Activated T-cell treated with anti-CD3 and anti-CD28 coated beads, Interleukin-2, amount 50 U/mL, for 24 hours (primary cell): ENCODE measurements around the gene YIF1A.
A peak's percentile ranks its signal among the peaks of the same experiment; 100 is the strongest.
"Not testable (repeated sequence)": the region's sequence is repeated elsewhere in the genome, so short reads cannot be mapped to it uniquely, and the experiment has no call there.

Experiments
- DNase-seq: peaks from one replicate; pipeline ENCODE4 v3.0.0-alpha.2; 2020
- H3K27ac Mint-ChIP-seq: 2 replicates; pipeline ENCODE4 v1.8.0; 2020; ENCODE audit warnings: mild to moderate bottlenecking, mixed read lengths
- H3K27me3 Mint-ChIP-seq: 2 replicates; pipeline ENCODE4 v1.8.0; 2020; ENCODE audit warnings: mixed read lengths
- H3K36me3 Mint-ChIP-seq: 2 replicates; pipeline ENCODE4 v1.8.0; 2020; ENCODE audit warnings: low read depth, mixed read lengths
- H3K4me1 Mint-ChIP-seq: 2 replicates; pipeline ENCODE4 v1.8.0; 2020; ENCODE audit warnings: low read depth, mixed read lengths
- H3K4me3 Mint-ChIP-seq: 2 replicates; pipeline ENCODE4 v1.8.0; 2020; ENCODE audit warnings: mild to moderate bottlenecking, moderate library complexity, mixed read lengths
- H3K9me3 Mint-ChIP-seq: 2 replicates; pipeline ENCODE4 v1.8.0; 2020; ENCODE audit warnings: mixed read lengths

YIF1A gene

DNA sequence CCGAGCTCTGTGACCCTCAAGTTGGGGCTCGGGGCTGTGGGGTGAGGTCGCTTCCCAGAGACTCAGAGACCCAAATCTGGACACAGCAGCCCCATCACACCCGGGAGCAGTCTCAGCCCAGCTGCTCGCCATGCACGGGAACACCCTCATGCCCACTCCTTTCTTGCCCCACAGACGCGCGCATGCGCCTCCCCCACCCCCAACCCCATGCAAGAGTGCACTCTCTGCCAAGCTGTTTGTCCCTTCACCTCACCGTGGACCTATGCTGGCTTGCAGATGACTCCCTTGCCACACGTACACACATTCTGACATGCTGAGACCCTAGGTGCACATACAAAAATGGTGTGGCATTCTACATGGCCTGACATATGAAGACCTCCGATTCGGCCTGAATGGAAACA is 28.4 kb upstream of the YIF1A start:
- H3K4me3 Mint-ChIP-seq: peak overlapping the region; percentile 47
- peaks cover 61% of the 10 kb centered on the region for H3K4me1 Mint-ChIP-seq
- H3K36me3 Mint-ChIP-seq: no peaks in the 10 kb centered on the region
- H3K27ac Mint-ChIP-seq: peak overlapping the region; percentile 94
- DNase-seq: peak; percentile 67
- H3K9me3 Mint-ChIP-seq: no peaks in the 10 kb centered on the region
- no peaks in the 10 kb centered on the region for H3K27me3 Mint-ChIP-seq

DNA sequence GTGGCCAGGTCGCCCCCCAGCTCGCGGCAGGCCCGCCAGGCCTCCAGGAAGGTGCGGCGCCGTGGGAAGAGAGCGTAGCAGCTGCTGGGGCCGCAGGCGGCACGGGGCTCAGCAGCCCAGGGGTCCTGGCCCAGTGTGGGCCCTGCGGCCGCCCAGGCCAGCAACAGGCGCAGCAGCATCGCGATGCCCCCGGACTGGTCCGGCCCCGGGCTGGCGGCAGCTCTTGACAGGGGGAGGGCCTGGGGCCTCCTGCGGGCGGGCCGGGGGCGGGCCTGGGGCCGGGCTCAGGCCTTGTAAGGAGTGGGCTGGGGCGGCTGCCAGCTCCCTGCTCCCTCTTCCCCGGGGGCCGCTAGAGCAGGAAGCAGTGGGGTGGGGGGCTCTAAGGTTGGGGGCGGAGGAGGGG is 27.9 kb upstream of the YIF1A start, which contains the start of gene CD248:
Gene CD248 (minus strand): TSS at position 196 of the 403 bp plus-strand sequence. CDS start 17 bp downstream, at position 179.
- no peaks in the 10 kb centered on the region for H3K9me3 Mint-ChIP-seq
- H3K36me3 Mint-ChIP-seq: no peaks in the 10 kb centered on the region
- H3K4me3 Mint-ChIP-seq: peak within 1 kb of the TSS; percentile 51
- DNase-seq: peak; percentile 56
- peak within 1 kb of the TSS; percentile 94 for H3K27ac Mint-ChIP-seq
- H3K4me1 Mint-ChIP-seq: peaks cover 64% of the 10 kb centered on the region
- no peaks in the 10 kb centered on the region for H3K27me3 Mint-ChIP-seq

DNA sequence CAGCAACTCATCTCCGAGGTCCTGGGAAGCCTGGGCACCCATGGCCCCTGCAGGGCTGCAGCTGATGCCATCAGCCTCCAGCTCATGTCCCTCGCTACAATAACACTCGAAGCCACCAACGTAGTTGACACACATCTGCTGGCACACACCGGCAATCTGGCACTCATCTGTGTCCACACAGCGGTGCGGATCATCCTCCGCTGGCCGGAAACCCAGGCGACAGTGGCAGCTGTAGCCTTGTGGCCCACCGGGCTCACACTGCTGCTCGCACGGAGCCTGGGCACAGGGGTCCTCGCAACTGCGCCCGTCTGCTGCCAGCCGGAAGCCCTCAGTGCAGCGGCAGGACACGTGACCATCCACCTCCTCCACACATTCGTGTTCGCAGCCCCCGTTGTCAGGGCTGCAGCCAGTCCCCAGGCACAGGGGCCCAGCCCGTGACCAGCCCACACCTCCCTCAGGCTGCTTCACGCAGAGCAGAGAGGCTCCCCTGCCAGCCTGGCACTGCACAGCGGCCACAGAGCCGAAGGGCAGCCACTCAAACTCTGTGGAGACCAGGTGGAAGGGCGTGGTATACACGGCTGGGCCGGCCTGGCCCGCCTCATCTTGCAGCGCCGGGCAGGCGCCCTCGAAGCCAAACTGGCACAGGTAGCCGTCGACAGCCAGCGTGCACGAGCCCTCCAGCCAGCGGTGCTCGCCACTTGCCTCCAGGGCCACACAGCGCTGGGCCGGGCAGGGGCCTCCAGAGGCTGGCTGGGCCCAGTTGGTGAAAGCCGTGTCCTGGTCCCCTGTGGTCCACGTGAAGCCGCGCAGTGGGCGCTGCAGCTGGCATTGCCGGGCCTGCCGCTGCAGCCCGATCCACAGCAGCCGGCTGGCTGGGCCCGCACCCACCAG is 27.2 kb upstream of the YIF1A start:
- H3K4me3 Mint-ChIP-seq: peak overlapping the region; percentile 51
- peak overlapping the region; percentile 5 for H3K27ac Mint-ChIP-seq

DNA sequence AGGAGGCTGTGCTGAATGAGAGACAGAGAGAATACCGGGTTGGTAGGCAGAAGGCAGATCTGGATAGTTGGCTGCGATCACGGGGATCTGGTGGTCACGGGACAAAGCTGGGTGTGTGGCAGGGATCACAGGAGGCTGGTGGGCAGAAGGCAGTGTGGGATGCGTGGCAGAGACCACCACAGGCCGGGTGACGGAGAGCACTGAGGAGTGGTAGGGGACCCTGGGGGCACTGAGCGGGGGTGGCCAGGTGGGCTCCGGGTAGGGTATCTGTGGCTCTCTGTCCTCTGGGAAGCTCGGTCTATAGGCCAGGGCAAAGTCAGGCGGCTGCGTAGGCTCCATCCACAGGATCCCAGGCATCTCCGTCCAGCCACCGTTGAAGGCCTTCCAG is 26.5 kb upstream of the YIF1A start:
- H3K9me3 Mint-ChIP-seq: no peaks in the 10 kb centered on the region
- peak overlapping the region; percentile 8 for H3K27ac Mint-ChIP-seq
- peaks cover 69% of the 10 kb centered on the region for H3K4me1 Mint-ChIP-seq
- no peaks in the 10 kb centered on the region for H3K27me3 Mint-ChIP-seq
- DNase-seq: no peak
- H3K4me3 Mint-ChIP-seq: peak overlapping the region; percentile 51
- H3K36me3 Mint-ChIP-seq: no peaks in the 10 kb centered on the region

More for the DNA sequence above, 27.2 kb upstream of the YIF1A start:
- DNase-seq: no peak
- Mint-ChIP-seq H3K4me1 (peaks cover 69% of the 10 kb centered on the region), H3K36me3 (no peaks in the 10 kb centered on the region), H3K9me3 (no peaks in the 10 kb centered on the region), H3K27me3 (no peaks in the 10 kb centered on the region)

DNA sequence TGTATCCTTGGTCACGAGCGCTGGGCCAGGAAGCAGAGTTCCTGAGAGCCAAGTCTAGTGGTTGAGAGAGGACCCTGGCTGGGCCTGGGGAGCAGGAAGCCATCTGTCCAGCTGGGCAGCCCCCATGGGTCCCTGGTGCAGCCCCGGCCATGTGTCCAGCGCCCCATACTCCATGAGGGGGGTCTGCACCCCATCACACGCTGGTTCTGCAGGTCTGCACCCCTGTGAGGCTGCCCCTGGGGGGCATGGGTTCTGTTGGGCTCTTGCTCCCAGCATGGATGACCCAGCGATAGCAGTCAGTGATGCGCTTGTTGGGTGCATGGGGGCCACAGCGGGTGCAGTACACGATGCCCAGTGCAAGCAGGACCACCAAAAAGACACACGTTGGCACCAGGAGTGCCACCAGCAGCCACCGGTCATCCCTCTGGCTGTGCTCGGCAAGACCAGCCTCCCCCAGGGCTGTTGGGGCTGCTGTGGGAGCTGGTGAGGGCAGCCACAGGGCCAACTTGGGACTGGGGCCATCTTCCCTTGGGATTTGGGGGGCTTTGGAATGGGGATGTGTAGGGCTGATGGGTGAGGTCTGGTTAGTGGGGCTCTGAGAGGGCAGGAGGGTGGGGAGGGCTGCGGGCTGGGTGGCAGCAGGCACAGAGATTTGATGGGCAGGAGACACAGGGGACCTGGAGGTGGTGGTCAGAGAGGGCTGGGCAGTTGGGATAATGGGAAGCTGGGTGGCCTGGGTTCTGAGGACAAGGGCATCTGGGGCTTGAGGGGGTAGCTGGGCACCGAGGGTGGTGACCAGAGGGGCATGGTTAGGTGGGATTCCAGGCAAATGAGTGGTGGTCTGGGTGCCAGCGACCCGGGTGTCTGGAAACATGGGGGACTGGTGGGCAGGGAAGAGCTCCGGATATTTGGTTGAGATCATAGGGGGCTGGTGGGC is 25.9 kb upstream of the YIF1A start:
- Mint-ChIP-seq H3K9me3 (no peaks in the 10 kb centered on the region), H3K27me3 (no peaks in the 10 kb centered on the region), H3K27ac (peak overlapping the region; percentile 8), H3K4me3 (no peak overlapping the region), H3K36me3 (no peaks in the 10 kb centered on the region), H3K4me1 (peaks cover 65% of the 10 kb centered on the region)
- DNase-seq: no peak

DNA sequence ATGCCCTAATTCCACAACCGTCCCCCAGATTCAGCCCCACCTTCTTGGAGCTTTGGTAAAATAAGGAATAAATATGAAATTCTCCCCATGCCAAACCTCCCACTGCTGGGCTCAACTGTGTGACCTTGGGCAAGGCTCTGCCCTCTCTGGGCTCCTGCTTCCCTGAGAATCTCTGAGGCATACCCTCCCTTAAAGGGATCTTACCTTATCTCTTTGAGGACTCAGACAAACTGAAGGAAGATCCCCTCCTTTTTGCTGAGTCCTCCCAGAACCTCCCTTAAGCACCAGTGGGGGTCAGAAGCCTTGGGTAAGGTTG is 25.2 kb upstream of the YIF1A start:
- Mint-ChIP-seq H3K4me3 (peak overlapping the region; percentile 46), H3K4me1 (peaks cover 62% of the 10 kb centered on the region), H3K36me3 (no peaks in the 10 kb centered on the region), H3K27me3 (no peaks in the 10 kb centered on the region), H3K9me3 (no peaks in the 10 kb centered on the region), H3K27ac (peak overlapping the region; percentile 79)
- no peak for DNase-seq

DNA sequence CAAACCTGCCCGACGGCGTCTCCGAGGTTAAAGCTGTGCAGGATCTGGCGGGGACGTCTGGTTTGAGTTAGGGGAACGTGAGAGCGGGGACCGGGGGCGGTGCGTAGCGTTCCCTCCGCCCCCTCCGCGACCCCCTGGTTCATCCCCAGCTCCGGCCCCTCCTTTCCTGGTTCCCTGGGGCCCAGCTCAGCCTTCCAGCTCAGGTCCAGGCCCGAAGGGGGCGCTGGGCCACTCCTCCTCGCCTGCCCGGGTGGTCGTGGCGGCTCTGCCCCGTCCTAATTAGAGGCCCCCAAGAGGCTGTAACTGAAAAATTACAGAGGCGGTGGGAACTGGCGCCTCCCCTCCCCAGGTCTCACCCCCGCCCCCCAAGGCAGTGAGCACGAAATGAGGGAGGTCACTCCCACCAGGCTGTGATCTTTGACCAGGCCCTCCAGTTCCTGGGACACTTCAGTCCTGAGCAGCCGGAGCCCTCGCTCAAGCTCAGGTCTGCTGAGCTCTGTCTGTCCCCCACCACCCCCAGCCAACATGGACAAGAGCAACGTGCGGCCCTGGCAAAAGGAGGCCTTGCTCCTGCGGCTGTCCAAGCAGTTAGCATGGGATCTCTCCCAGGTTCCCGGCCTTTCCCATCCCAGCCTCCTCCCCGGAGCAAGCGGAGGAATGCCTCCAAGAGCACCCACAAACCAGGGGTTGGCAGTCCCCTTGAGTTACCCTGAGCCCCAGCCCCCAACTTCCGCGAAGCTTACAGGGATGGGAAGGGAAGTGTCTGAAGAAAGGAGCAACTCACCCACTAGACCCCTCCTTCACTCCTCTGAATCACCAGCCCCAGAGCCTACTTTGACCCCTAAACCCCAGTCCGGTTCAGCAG is 24.6 kb upstream of the YIF1A start:
- no peak for DNase-seq
- no peaks in the 10 kb centered on the region for H3K9me3 Mint-ChIP-seq
- H3K27me3 Mint-ChIP-seq: no peaks in the 10 kb centered on the region
- peak overlapping the region; percentile 82 for H3K4me3 Mint-ChIP-seq
- H3K4me1 Mint-ChIP-seq: peaks cover 56% of the 10 kb centered on the region
- peak overlapping the region; percentile 99 for H3K27ac Mint-ChIP-seq
- no peaks in the 10 kb centered on the region for H3K36me3 Mint-ChIP-seq

DNA sequence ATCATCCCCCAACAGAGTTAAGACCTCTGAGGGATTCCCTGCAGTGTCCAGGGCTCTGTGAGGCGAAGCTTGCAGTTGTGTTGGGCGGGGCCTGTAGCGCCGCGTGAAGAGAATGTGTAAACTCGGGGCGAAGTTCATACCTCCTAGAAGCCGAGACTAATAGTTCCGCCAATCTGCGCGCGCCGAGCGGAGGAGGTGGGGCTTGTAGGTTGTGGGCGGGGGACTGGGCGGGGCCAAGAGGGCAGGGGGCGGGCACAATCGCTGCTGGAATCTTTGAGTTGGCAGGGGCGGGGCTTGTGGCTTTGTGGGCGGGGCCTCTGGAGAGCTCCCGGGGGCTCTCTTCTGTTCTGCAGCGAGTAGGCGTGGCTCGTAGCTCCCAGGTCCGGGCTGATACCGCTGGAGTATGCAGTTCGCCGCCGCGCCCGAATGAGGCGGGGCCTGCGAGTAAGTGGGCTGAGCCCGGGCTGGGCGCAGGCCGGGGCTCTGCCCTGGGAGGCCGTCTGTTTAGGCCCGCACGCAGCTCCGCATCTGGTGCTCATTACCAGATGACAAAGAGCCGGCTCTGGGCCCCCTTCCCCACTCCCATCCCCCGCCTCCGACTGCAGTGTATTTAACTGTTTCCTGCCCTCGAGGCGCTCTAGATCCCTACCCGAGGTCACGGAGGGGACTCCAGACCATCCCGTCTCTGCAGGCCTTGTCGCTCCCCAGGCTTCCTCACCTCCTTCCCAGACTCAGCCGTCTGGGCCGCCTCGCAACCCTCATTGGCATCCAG is 23.8 kb upstream of the YIF1A start:
- peak; percentile 97 for DNase-seq
- H3K9me3 Mint-ChIP-seq: no peaks in the 10 kb centered on the region
- H3K4me1 Mint-ChIP-seq: peaks cover 48% of the 10 kb centered on the region
- H3K4me3 Mint-ChIP-seq: peak overlapping the region; percentile 82
- peak overlapping the region; percentile 99 for H3K27ac Mint-ChIP-seq
- no peaks in the 10 kb centered on the region for H3K36me3 Mint-ChIP-seq
- no peaks in the 10 kb centered on the region for H3K27me3 Mint-ChIP-seq

DNA sequence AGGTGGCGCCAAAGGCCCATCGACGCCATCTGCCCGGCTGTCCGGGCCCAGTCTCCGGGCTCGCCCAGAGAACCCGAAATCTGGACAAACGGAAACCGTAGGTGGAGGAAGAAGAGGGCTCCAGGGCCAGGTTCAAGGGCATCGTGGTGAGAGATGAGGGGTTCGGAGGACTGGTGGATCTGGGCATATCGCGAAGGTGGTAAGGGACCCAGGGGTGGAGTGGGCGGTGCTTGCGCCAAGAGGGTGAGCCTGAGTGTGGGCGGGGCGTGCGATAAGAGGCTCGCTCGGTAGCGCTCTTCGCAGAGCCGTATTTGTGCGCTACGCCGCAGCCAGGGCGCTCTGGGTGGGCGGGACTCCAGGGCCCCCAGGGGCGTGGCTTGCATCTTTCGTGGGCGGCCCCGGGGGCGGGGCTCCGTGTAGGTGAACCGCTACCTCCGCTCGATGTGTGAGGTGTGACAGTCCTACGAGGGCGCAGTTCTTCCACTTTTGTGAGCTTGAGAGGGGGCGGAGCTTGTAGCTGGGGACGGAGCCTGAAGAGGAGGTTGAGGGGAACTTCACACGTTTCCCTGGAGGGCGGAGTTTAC is 23.1 kb upstream of the YIF1A start:
- peaks cover 41% of the 10 kb centered on the region for H3K4me1 Mint-ChIP-seq
- H3K4me3 Mint-ChIP-seq: peak overlapping the region; percentile 82
- no peaks in the 10 kb centered on the region for H3K9me3 Mint-ChIP-seq
- H3K27me3 Mint-ChIP-seq: no peaks in the 10 kb centered on the region
- H3K27ac Mint-ChIP-seq: peak overlapping the region; percentile 99
- H3K36me3 Mint-ChIP-seq: no peaks in the 10 kb centered on the region
- DNase-seq: peak; percentile 99

DNA sequence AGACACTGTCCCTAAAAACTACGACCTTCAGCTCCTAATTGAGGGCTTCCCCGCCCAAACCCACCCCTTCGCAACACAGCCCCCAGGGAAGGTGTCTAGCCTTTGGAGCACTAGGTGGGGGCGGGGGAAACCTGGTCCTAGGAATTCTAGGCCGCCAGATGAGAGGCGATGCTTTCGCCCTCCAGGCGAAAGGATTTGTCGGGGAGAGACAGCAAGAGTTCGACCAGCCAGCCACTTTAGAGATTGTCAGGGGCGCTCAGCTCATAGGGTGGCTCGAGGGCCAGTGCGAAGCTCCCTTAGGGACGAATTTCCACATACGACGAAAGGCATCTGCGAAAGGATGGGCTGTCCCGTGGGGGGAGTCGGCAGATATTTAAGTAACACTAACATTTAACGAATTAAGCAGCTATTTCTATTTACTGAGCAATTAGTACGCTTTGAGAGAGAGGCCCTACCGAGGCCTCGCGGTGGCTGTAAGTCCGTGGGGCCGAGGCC is 22.6 kb upstream of the YIF1A start:
- H3K4me1 Mint-ChIP-seq: peaks cover 41% of the 10 kb centered on the region
- H3K27ac Mint-ChIP-seq: peak overlapping the region; percentile 99
- H3K27me3 Mint-ChIP-seq: no peaks in the 10 kb centered on the region
- no peaks in the 10 kb centered on the region for H3K9me3 Mint-ChIP-seq
- H3K4me3 Mint-ChIP-seq: peak overlapping the region; percentile 82
- no peaks in the 10 kb centered on the region for H3K36me3 Mint-ChIP-seq
- DNase-seq: no peak

DNA sequence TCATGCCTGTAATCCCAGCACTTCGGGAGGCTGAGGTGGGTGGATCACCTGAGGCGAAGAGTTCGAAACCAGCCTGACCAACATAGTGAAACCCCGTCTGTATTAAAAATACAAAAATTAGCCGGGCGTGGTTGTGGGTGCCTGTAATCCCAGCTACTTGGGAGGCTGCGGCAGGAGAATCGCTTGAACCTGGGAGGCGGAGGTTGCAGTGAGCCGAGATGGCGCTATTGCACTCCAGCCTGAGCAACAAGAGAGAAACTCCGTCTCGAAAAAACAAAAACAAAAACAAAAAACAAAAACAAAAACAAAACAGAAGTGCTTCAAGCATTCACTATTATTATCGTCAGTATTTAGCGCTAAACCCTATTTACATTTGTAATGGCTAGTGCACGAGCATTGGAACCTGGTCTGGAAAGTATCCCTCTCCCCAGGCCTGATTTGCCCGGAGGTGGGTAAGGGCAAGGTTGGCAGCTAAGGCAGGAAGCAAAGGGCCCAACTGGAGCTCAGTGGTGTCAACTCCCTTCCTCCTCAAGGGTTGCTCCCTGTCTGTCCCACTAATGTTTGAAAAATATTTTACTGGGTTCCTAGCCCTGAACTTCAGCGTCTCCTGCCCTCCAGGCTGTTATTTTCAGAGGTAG is 22.0 kb upstream of the YIF1A start:
- H3K9me3 Mint-ChIP-seq, H3K4me3 Mint-ChIP-seq, H3K27ac Mint-ChIP-seq, H3K27me3 Mint-ChIP-seq, H3K36me3 Mint-ChIP-seq, DNase-seq: not testable (repeated sequence)
- H3K4me1 Mint-ChIP-seq: peaks cover 37% of the 10 kb centered on the region

DNA sequence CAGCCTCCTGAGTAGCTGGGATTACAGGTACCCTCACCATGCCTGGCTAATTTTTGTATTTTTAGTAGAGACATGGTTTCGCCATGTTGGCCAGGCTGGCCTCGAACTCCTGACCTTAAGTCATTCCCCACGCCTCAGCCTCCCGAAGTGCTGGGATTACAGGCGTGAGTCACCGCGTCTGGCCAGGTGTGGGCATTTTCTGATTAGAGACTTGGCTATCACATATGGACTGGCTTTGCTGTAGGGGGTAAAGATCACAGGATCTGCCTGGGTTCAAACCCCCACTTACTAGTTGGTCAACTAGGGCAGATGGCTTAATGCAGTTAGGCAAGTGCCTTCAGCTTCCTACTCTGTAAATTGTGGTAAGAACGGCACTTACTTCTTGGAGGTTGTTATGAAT is 21.4 kb upstream of the YIF1A start:
- Mint-ChIP-seq H3K4me1 (peaks cover 31% of the 10 kb centered on the region), H3K27me3 (no peaks in the 10 kb centered on the region), H3K9me3 (no peaks in the 10 kb centered on the region), H3K4me3 (no peak overlapping the region), H3K36me3 (no peaks in the 10 kb centered on the region), H3K27ac (no peak overlapping the region)
- no peak for DNase-seq

DNA sequence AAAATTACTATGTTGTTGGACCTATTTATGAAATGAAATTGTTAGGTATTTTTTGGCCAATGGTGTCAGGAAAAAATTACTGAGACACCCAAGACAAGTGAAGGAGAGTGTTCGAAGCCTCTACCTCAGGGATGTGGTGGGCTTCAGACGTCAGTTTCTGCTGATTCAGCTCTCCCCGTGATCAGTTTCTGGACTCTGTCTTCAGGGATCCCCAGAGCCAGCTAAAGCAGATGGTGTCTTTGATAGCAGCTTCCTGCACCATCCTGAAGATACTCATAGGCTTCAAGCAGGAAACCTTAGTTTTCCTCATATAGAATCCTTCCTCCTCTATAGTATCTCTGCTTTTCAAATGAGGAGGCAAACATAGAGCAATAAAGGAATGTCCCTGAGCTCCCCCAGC is 20.5 kb upstream of the YIF1A start:
- no peak for DNase-seq
- Mint-ChIP-seq H3K27ac (no peak overlapping the region), H3K4me3 (no peak overlapping the region)

More for the DNA sequence above, 20.5 kb upstream of the YIF1A start:
- Mint-ChIP-seq H3K4me1 (peaks cover 24% of the 10 kb centered on the region), H3K9me3 (no peaks in the 10 kb centered on the region), H3K27me3 (no peaks in the 10 kb centered on the region), H3K36me3 (no peaks in the 10 kb centered on the region)
